AG04449 (cell line): ENCODE data around the gene THSD4.

ENCODE experiments used
- CTCF ChIA-PET: fragments of 350-600 bp; formaldehyde crosslinking; extraction: SDS; loops from one replicate; lab custom pipeline; 2021; ENCODE audit warnings: antibody characterized with exemption; lab: Yijun Ruan, JAX
- POLR2A ChIA-PET: fragments of 400-600, 350-600 bp; formaldehyde crosslinking; extraction: SDS; loops from one replicate; lab custom pipeline; 2020; ENCODE audit warnings: antibody characterized with exemption, inconsistent platforms; lab: Yijun Ruan, JAX
- DNase-seq: peaks from one replicate; pipeline ENCODE4 v3.0.0-alpha.2; 2010; ENCODE audit warnings: low read depth, low spot score
- H3K4me3 ChIP-seq: 2 replicates; pipeline ENCODE4 v1.5.1; 2011; ENCODE audit warnings: low read depth, mild to moderate bottlenecking, control low read depth, low read length
- CTCF ChIP-seq: IDR thresholded peaks from one replicate; pipeline ENCODE4 v1.5.1; 2011; ENCODE audit warnings: mild to moderate bottlenecking, moderate library complexity, low read length, control low read depth, inconsistent platforms; ENCODE audit not compliant: insufficient read depth; ENCODE audit errors: missing control alignments

The THSD4 gene

DNA sequence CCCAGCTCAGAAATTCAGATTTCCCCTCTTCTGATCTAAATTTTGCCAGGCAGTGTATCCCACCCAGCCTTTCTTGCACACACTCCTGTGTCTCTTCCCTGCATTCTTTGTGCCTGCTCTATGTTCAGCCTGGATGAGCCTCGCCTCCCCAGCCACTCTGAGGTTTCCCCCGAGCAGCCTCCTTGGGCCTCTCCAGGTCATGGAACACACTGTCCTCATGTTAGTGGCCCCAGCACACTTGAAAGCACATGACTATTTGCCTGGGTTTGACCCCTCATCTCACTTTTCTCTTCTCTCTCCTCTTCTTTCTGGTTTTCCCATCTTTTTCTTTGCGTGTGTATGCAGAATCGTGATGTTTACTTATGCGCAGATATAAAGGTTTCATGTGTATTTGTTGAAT lies 3.1 kb downstream of the THSD4 start:
- DNase-seq = no peak
- POLR2A ChIA-PET = no interaction called here
- TF ChIP-seq CTCF = no peak
- H3K4me3 ChIP-seq = no peak overlapping the region
- CTCF ChIA-PET = interaction anchor here (1.1 to 12.2 kb wide), 8 partner anchors 9 to 326 kb away, joined by 3 to 197 read pairs (median 6); no protein-coding TSS in a partner anchor

DNA sequence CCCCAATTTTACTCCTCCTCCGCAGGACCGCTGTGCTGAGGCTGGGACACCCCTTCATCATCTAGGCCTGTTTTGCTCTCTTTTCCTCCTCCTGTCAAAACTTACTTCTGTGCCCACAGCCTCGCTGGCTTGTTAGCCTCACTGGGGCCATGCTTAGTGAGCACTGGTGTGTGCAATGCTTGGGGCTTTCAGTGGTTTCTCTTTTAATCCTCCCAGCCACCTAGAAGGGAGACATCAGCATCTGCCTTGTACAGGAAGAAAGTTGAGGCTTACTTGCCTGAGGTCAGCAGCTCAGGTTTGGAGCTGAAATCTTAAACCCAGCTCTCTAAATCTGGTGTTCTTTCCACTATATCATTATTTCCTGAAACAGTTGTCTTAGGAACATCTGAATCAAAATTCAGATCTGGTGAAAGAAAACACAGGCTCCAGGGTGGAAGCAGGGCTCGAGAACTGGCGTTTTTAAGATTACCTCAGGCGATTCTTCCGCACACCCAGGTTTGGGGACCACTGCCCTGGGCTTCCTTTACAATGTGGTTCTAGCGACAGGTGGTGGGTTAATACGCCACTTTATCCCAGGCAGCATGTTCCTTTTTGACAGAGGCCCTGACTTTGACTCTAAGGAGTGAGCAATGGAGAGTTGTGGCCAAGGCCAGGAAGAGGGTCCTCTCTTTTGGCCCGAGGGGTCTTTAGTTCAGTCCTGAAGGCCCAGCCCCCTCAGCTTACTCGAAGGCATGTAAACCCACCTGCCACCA lies 3.8 kb downstream of the THSD4 start:
- CTCF ChIA-PET = interaction anchor here (1.3 to 12.2 kb wide), 6 partner anchors 10 to 325 kb away, joined by 3 to 197 read pairs (median 16); no protein-coding TSS in a partner anchor
- TF ChIP-seq CTCF = no peak
- POLR2A ChIA-PET = no interaction called here
- DNase-seq = no peak
- no peak overlapping the region for H3K4me3 ChIP-seq

- ChIA-PET POLR2A (no interaction called here), CTCF (interaction anchor here (1.1 to 1.9 kb wide), 5 partner anchors 10 to 323 kb away, joined by 3 to 10 read pairs (median 5); no protein-coding TSS in a partner anchor)
- DNase-seq = no peak
- no peak for TF ChIP-seq CTCF
- H3K4me3 ChIP-seq = no peak overlapping the region
These were observed 5.2 kb downstream of the THSD4 start for GRCh38 chr15:71120428-71120944.

DNA sequence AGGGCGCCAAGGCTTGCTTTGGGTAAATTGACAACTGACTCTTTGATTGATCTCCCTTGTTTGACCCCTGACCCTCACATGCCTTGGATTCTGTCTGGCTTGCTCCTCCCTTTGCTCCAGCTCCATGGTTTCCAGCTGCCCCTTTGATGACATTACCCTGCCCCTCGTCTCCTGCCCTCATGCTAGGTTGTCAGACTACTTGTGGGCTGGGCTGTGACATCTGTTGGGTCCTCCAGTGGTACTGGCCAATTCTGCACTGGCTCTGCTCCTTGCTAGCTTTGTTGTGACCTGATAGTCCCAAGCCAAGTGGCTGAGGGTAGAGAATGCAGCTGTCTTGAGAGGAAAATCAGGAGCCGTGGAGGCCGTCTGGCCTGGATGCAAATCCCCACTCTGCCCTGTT lies 6.2 kb downstream of the THSD4 start:
- DNase-seq = no peak
- TF ChIP-seq CTCF = no peak
- no peak overlapping the region for H3K4me3 ChIP-seq
- ChIA-PET CTCF (interaction anchor here (1.2 kb wide), 1 partner anchor 316 kb away, joined by 4 read pairs; no protein-coding TSS in a partner anchor), POLR2A (no interaction called here)

- TF ChIP-seq CTCF = no peak
- POLR2A ChIA-PET = no interaction called here
- DNase-seq = no peak
- no peak overlapping the region for H3K4me3 ChIP-seq
- CTCF ChIA-PET = interaction anchor here (1.0 to 3.9 kb wide), 3 partner anchors 10 to 315 kb away, joined by 3 to 21 read pairs (median 5); partner anchors contain the start of gene THSD4
These were observed 9.9 kb downstream of the THSD4 start for GRCh38 chr15:71124937-71125790.
